Liver (tissue), 3 donors: ENCODE data around the gene USP46.

Experiments used
- CTCF ChIP-seq: fragments of 150-350 bp; IDR thresholded peaks from 2 replicates; pipeline ENCODE4 v1.5.1; 2017; ENCODE audit warnings: improper control_type of control experiment, low read depth, low read length; ENCODE audit not compliant: missing input control
- RAD21 ChIP-seq, 2 donors: IDR thresholded peaks; 2 replicates each; pipeline ENCODE4 v1.6.1; 2016; ENCODE audit warnings: antibody characterized with exemption in 2 of 2, mild to moderate bottlenecking in 2 of 2
- YY1 ChIP-seq: IDR thresholded peaks from 2 replicates; pipeline ENCODE4 v1.6.1; 2016; ENCODE audit warnings: antibody characterized with exemption, mild to moderate bottlenecking
- ZBTB33 ChIP-seq: IDR thresholded peaks from 2 replicates; pipeline ENCODE4 v1.6.1; 2016; ENCODE audit warnings: antibody characterized with exemption
- donor health status: healthy.
- donor health status: healthy.

- TF ChIP-seq CTCF (no peak), ZBTB33 (no peak), YY1 (no peak), RAD21 (IDR thresholded peaks at IDR 0.05) (no peak)
These were observed 28.6 kb upstream of the USP46 start for GRCh38 chr4:52687696-52688095.
